Measurements from ENCODE around the gene KCNJ12. TPM values are rescaled to one million over a fixed set of nuclear protein-coding genes. Genes with fewer than 3 reads are reported as not detected.
A peak's percentile ranks its signal among the peaks of the same experiment; 100 is the strongest.
"Not testable (repeated sequence)": the region's sequence is repeated elsewhere in the genome, so short reads cannot be mapped to it uniquely, and the experiment has no call there.

KCNJ12 gene
- total RNA-seq, 4 donors from 2014 or later: 0.56 to 10.5 (median 5.6) TPM

- TF ChIP-seq EP300 (IDR thresholded peaks at IDR 0.05) (no peak), POLR2A (IDR thresholded peaks at IDR 0.05) (no peak), CTCF (IDR thresholded peaks at IDR 0.05) (no peak), POLR2AphosphoS5 (IDR thresholded peaks at IDR 0.05) (no peak)
- H3K4me3 ChIP-seq: no peak overlapping the region
- WGBS: 83% methylated on average over 12 of the region's 14 CpGs
- H3K9me3 ChIP-seq: no peaks in the 10 kb centered on the region
- H3K4me1 ChIP-seq: peaks cover 4% of the 10 kb centered on the region
- no peaks in the 10 kb centered on the region for H3K36me3 ChIP-seq
- no peak for DNase-seq (ENCODE audit: low spot score in 2 of 2)
- no peaks in the 10 kb centered on the region for H3K27me3 ChIP-seq
- H3K27ac ChIP-seq: no peak overlapping the region
Observed at GRCh38 chr17:21396237-21396636, 20.1 kb downstream of the KCNJ12 start.

GRCh38 chr17:21397341-21398190 is 21.4 kb downstream of the KCNJ12 start:
- Histone ChIP-seq H3K9me3 (no peaks in the 10 kb centered on the region), H3K4me3 (no peak overlapping the region), H3K27me3 (no peaks in the 10 kb centered on the region), H3K36me3 (no peaks in the 10 kb centered on the region), H3K27ac (peak overlapping the region; percentile 12), H3K4me1 (peaks cover 10% of the 10 kb centered on the region)
- DNase-seq (ENCODE audit: low spot score in 2 of 2): no peak
- WGBS: 60% methylated on average over 26 of the region's 28 CpGs
- TF ChIP-seq CTCF (IDR thresholded peaks at IDR 0.05) (no peak), POLR2A (IDR thresholded peaks at IDR 0.05) (no peak), EP300 (IDR thresholded peaks at IDR 0.05) (no peak), POLR2AphosphoS5 (IDR thresholded peaks at IDR 0.05) (no peak)

DNA sequence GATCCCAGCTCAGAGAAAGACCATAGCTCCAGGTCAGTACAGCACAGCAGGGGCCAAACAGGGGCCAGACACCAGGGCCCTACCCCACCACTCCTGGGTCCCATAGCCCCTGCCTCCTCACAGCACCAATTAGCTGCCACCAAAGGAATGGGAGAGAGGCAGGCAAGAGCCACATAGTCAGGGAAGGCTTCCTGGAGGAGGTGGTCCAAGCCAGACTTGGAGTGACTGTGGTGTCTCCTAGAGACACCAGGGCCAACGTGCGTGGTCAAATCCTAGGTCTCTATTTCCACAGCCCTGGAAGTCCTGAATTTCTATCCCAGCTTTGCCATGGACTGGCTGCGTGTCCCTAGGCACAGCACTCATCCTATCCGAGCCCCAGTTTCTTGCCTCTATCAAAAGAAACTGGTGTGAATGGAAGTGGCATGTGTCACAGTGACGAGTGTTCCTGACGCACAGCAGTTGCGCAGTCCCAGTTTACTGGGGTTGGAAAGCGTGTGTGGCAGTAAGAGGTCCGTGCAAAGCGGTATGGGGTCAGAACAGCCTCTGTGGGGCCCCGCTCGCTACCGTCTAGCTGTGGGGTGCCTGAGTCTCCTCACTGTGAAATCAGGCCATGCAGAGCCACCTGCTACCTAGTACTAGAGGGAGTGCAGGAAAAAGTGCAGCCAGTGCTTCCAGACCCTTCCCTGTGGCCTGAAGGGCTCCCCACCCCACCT is 23.5 kb downstream of the KCNJ12 start:
- Histone ChIP-seq H3K4me3 (no peak overlapping the region), H3K27me3 (no peaks in the 10 kb centered on the region), H3K9me3 (no peaks in the 10 kb centered on the region), H3K4me1 (peaks cover 10% of the 10 kb centered on the region), H3K27ac (no peak overlapping the region), H3K36me3 (no peaks in the 10 kb centered on the region)
- TF ChIP-seq EP300 (IDR thresholded peaks at IDR 0.05) (no peak), POLR2AphosphoS5 (IDR thresholded peaks at IDR 0.05) (no peak), POLR2A (IDR thresholded peaks at IDR 0.05) (no peak), CTCF (IDR thresholded peaks at IDR 0.05) (no peak)
- 91% methylated on average over 13 of the region's 13 CpGs for WGBS
- no peak for DNase-seq (ENCODE audit: low spot score in 2 of 2)

- not testable (repeated sequence) for H3K4me3 ChIP-seq, H3K36me3 ChIP-seq
Observed at GRCh38 chr17:21400187-21400569, 24.0 kb downstream of the KCNJ12 start.

GRCh38 chr17:21400816-21401593 is 24.8 kb downstream of the KCNJ12 start:
- no peak for TF ChIP-seq POLR2AphosphoS5 (IDR thresholded peaks at IDR 0.05)
- TF ChIP-seq POLR2A (IDR thresholded peaks at IDR 0.05): no peak
- Histone ChIP-seq H3K4me1 (peaks cover 10% of the 10 kb centered on the region), H3K36me3 (no peaks in the 10 kb centered on the region), H3K4me3 (no peak overlapping the region), H3K9me3 (no peaks in the 10 kb centered on the region), H3K27me3 (no peaks in the 10 kb centered on the region), H3K27ac (no peak overlapping the region)
- DNase-seq (ENCODE audit: low spot score in 2 of 2): no peak
- 82% methylated on average over 9 of the region's 15 CpGs for WGBS

More at GRCh38 chr17:21400187-21400569, 24.0 kb downstream of the KCNJ12 start:
- not testable (repeated sequence) for H3K9me3 ChIP-seq; H3K27ac ChIP-seq; H3K27me3 ChIP-seq; DNase-seq (ENCODE audit: low spot score in 2 of 2); H3K4me1 ChIP-seq
- WGBS: 83% methylated on average over 9 of the region's 9 CpGs

GRCh38 chr17:21402166-21402571 is 26.0 kb downstream of the KCNJ12 start:
- not testable (repeated sequence) for H3K36me3 ChIP-seq, H3K4me1 ChIP-seq, H3K27ac ChIP-seq, H3K4me3 ChIP-seq, H3K9me3 ChIP-seq, H3K27me3 ChIP-seq
- peak in 1 of 2 donors; percentile 80 for DNase-seq (ENCODE audit: low spot score in 2 of 2)
- 39% methylated on average over 8 of the region's 8 CpGs for WGBS

DNA sequence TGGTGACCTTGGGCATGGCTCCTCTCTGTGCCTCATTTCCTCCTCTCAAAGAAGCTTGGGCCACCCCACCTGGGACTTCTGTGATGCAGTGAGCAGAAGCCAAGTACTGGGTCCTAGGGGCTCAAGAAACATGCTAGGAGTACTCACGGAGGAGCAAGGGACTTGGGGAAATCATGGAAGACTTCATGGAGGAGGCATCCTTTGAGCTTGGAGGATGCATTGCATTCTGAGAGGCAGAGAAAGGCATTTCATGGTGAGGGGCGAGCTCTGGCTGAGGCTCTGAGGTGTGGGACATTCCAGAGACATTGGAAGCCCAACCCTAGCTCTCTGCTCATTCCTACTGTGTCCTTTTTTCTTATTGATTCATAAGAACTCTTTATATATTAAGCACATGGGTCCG is 26.8 kb downstream of the KCNJ12 start:
- WGBS: 89% methylated on average over 3 of the region's 3 CpGs
- H3K27ac ChIP-seq, H3K4me1 ChIP-seq: not testable (repeated sequence)

GRCh38 chr17:21404106-21404505 is 27.9 kb downstream of the KCNJ12 start:
- not testable (repeated sequence) for H3K9me3 ChIP-seq; H3K36me3 ChIP-seq; DNase-seq (ENCODE audit: low spot score in 2 of 2); H3K27ac ChIP-seq; H3K4me3 ChIP-seq; H3K27me3 ChIP-seq; H3K4me1 ChIP-seq
- WGBS: 86% methylated on average over 7 of the region's 8 CpGs

More for the DNA sequence above, 26.8 kb downstream of the KCNJ12 start:
- DNase-seq (ENCODE audit: low spot score in 2 of 2); H3K36me3 ChIP-seq; H3K4me3 ChIP-seq; H3K9me3 ChIP-seq; H3K27me3 ChIP-seq: not testable (repeated sequence)

GRCh38 chr17:21404539-21404938 is 28.4 kb downstream of the KCNJ12 start:
- not testable (repeated sequence) for H3K4me1 ChIP-seq; H3K9me3 ChIP-seq; H3K4me3 ChIP-seq; H3K36me3 ChIP-seq; H3K27me3 ChIP-seq; DNase-seq (ENCODE audit: low spot score in 2 of 2)
- H3K27ac ChIP-seq: peak overlapping the region; percentile 27
- 74% methylated on average over 4 of the region's 6 CpGs for WGBS

Data from suprapubic skin (tissue), 4 donors.